UCSD-AML1 (cell line): ENCODE data around the gene CDH23.
"Not testable (repeated sequence)": the region's sequence is repeated elsewhere in the genome, so short reads cannot be mapped to it uniquely, and the experiment has no call there.

Experiments used
- DNase-seq: peaks from one replicate; lab custom pipeline; 2025; ENCODE audit not compliant: unreplicated experiment; lab: John Stamatoyannopoulos, UW

The CDH23 gene

DNA sequence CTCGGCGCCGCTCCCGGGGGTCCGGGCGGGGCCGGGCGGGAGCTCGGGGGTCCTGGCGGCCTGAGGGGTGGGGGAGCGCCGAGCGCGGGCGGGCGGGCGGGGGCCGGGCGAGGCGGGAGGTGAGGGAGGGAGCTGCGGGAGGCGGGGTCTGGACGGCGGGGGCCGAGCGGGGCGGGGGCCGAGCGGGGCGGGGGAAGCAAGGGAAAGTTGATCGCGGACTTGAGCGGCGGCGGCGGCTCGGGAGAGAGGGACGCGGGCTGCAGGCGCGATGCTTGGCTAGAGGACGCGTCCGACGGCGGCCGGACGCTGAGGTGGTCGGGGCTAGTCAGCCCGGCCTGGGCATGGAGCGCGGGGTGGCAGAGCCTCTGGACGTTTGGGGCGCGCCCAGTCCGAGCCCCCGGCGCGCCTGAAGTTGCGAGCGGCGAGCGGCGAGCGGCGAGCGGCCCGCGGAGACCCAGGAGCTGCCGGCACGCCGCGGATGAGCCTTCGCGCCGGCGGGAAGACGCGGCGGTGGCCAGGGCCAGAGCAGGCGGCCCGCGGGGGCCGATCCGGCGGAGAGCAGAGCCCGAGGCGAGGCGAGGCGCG, at the start of gene CDH23:
CDH23 (plus strand) TSS at position 210 of the 585 bp plus-strand sequence. CDS start 42,912 bp downstream, outside the sequence.
- peak; percentile 50 for DNase-seq

DNA sequence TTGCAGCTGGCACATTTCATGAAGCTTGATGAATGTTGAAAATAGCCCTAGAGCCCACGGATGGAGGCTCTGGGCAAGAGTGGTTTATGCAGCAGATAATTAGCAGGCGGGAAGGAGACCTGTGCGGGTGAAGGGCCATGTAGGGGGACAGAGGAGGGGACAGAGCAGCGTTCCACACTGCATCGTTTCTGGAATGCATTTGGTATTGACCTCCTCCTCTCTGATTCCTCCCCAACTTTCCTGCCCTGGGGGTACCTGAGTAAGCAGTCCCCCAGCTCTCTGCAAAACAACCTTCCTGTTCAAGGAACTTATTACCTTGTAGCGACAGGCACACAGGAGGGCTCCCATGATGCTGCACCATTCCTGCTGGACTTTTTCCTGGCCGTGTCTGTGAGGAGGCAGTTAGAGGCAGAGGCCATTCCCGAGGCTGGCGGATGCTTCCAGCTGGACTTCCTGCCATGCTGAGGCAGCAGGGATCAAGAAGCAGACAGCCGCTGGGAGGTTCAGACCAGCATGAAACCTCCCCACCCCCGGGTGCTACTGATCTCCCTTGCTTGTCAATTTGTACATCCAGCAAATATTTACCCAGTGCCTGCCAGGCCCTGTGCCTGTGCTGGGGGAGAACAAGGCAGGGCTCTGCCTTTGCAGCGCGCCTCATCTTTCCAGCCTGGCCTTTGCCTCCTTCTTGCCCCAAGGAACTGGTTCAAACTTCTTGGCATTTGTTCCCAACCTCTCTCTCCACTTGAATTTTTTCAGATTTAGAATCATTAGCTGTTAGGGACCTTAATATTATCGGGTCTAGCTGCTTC, 48.9 kb upstream of the CDH23 start:
- DNase-seq, result no peak

DNA sequence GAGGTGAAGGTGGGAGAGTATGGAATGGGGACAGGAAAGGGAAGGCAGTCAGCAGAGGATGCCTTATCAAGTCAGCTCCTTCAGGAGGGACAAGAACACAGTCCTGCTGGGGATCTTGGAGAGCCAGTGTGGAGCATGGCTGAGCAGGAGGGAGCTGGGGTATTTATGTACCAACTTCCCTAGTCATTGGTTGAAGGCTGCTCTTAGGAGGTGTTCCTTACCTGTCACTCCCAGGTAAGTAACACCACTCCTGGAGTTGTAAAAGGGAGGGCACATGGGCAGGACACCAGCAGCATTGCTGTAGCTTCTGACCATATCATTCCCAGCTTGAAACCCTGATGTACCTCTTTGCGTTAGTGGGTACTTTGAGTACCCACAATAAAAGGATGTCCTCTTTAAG, 47.9 kb upstream of the CDH23 start:
- no peak for DNase-seq

DNA sequence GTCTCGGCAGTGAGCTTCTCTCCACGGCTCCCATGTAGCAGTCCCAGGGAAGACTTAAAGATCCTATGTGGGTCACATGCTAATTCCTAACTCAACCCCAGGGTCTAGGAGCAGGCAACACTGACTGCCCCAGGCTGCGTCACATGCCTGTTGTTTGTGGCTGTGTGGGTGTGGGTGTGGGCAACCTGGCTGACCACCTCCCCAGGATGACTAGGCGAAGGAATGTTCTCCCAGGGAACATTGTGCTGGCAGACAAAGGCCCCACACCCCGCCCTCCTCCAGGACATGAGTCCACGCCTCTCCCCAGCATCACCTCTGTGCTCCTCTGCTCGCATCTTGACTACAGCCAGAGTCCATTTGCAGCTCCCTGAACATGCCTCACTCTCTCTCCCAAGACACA, 47.3 kb upstream of the CDH23 start:
- no peak for DNase-seq

DNA sequence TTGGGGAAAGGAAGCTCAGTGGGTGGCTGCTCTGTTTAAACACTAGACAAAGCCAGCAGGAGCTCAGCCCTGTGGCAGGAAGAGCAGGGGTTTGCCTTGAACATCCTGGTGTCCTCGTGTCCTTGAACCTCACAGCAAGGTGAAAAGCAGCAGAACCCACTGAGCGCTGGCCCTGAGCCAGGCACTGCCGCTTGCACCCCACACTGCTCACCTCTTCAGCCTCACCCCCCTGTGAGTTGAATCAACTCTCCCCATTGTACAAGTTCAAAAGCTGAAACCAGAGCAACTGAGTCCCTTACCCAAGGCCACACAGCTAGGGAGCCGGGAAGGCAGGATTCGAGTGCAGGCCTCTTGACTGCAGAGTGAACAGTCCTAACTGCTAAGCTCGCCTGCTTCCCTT, 45.6 kb upstream of the CDH23 start:
- DNase-seq, result no peak

DNA sequence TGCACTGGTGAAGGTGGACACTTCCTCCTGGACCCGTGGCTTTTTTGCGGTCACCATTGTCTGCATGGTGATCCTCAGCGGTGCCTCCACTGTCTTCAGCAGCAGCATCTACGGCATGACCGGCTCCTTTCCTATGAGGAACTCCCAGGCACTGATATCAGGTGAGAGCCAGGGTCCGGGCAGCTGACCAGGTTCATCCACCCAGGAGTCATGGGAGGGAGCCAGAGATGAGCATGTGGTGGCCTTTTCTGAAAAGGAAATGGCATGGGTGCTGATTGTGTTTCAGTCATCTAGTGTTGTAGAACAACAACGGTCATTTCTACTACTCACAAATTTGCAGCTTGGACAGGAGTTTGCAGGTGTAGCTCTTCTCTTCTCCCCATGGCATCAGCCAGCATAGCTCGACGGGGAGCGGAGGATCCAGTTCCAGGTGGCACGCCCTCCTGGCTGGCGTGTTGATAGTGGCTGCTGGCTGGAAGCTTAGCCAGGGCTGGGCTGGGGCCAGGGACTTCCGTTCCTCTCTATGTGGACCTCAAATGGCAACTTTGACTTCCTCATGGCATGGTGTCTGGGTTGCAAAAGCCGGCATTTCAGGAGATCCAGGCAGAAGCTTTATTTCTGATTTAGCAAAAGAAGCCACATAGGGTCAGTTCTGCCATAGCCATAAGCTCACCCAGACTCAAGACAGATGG, 44.9 kb upstream of the CDH23 start:
- no peak for DNase-seq

DNA sequence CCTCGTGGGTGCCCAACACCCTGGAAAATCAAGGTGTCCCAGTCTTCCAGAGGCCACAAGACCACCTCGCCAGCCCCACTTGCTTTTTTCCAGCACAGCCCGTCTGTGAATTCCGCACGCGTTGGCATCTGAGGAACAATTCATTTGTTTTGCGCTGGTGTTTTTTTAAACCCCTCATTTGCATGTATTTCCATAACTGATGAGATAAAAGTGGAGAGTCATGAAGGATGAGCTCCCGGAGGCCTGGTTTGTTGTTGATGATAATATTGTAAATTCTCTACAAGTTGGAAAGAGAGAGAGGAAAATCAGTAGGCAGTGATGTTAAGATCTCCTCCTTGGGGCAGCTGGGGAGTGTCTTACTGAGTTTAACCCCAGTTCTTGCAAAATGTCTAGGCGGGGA, 43.1 kb upstream of the CDH23 start:
- DNase-seq, result no peak

DNA sequence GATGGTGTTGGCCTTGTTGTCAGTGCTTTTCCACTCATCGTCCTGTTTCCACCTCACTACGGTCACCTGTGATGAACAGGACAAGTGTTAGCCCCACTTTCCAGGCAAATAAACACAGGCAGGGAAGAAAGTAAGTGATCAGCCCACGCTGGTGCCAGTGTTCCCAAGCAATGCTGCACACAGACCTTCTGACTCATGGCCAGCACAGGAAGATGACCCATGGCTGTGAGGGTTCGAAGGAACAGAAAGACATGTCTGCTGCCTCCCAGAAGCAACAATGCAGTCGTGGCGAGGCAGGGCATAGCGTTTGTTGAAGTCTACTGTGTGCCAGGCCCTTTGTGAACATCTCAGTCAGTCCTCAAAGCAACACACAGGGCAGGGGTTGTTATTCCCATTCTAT, 41.9 kb upstream of the CDH23 start:
- DNase-seq, result no peak

DNA sequence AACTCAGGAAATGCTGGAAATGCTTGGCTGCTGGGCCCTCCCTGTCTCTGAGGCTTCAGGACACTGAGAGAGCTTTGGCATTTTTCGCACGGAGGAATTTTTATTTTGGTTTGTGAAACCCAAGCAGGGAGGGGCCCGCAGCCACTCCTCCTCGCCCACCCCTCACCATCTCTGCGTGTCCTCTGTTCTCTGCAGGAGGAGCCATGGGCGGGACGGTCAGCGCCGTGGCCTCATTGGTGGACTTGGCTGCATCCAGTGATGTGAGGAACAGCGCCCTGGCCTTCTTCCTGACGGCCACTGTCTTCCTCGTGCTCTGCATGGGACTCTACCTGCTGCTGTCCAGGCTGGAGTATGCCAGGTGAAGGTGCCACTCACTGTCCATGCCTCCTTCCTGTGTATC, 40.8 kb upstream of the CDH23 start:
- no peak for DNase-seq

DNA sequence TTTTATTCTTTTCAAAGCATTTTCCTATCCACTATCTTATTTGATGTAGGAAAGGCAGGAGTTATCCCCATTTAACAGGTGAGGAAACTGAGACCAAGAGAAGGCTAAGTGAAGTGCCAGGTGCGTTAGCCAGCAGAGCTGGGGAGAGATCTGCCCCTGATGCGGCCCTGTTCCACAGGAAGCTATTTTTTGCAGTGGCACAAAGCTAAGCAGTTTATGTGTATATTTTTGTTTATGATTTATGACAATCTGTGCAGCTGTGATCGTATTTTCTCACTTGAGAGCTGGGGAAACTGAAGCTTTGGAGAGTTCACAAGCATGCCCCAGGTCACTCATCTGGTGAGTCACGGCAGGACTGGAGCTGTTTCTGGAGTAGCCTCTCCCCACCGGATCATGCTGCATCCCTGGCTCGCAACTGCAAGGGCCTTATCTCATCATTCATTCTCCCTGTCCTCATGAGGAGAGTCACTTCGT, 38.9 kb upstream of the CDH23 start:
- no peak for DNase-seq

DNA sequence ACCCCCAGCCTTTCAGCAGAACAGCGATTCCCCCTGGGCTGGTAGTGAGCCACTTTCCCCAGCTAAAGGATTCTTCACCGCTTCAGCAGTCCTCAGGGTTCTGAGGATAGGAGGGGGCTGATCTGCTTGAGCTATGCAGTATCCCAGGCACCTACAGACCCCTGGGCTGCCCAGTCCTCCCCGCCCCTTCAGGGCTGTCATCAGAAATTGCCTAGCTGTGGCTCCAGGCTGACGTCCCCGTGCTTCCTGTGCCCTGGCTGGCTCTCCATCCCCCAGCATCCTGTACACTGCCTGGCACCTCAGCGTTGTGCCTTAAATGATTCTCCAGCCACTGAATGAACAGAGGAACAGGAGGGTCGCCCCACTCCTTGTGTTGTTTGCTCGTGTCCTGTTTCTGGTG, 38.4 kb upstream of the CDH23 start:
- DNase-seq, result peak; percentile 76

DNA sequence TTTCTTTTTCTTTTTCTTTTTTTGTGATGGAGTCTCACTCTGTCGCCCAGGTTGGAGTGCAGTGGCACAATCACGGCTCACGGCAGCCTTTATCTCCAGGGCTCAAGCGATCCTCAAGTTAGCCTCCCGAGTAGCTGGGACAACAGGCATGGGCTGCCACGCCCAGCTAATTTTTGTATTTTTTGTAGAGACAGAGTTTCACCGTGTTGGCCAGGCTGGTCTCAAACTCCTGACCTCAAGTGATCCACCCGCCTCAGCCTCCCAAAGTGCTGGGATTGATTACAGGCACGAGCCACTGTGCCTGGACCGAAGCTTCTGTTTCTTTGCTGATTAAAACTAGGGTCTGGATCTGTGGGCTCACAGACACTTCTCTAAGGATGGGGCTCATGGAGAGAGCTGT, 37.8 kb upstream of the CDH23 start:
- DNase-seq, result not testable (repeated sequence)

DNA sequence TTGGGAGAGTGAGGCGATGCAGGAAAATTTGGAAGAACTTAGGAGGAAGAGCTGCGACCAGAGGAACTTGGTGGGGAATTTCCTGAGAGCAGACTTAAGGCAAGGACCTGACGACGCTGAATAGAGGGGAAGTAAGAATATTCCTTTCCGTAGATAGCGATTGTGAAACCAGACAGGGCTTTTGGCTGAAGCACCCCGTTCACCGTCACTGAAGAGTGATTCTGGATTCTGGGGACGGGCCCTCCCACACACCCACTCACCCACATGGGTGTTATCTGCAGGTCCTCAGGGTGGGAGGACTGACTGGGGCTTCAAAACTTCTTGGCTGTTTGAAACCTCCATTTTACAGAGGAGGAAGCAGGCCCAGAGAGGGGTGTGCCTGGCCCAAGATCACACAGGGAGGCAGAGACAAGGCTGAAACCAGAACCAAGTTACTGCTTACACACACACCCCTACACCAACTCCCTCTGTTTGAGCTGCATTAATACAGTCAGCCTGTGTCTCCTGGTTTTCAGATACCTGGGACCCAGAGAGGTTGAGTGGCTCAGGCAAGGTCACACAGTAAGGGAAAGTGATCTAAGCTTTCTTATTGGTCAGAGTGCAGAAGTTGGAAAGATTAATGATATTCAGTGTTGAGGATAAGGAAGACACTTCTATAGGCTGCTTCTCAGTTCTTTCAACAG, 37.2 kb upstream of the CDH23 start:
- peak; percentile 56 for DNase-seq

DNA sequence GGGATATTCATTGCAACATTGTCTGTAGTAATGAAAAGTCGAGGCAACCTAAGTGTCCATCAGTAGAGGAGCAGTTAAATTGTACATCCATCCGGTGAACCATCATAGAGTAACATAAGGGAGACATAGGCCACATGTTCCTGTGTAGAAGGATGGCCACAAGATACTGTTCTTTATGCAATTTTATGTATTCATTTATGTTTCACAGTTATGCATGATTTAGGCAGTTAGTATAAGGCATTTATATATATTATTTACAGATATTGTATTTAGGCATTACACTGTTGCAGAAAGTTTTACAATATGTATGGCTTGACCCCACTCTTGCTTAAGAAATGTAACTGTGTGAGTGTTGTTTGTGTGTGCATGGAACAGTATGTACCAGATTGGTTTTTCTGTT, 36.0 kb upstream of the CDH23 start:
- DNase-seq, result no peak

DNA sequence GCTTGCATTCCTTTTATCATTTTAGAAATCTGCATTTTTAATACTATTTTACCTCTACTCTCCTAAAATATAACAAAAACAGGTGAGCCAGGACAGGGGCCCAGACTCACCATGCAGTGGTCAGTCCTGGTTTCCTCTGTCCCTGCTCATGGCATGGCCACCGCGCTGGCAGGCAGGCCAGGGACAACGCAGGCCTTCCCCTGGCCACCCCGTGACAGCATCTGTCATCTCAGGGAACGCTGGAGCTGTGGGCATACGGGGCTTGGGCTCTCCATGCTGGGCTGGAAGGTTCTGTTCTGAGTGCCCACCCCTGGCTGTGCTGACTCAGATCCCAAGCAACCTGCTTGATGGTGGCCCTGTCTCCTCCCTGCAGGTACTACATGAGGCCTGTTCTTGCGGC, 35.1 kb upstream of the CDH23 start:
- no peak for DNase-seq

DNA sequence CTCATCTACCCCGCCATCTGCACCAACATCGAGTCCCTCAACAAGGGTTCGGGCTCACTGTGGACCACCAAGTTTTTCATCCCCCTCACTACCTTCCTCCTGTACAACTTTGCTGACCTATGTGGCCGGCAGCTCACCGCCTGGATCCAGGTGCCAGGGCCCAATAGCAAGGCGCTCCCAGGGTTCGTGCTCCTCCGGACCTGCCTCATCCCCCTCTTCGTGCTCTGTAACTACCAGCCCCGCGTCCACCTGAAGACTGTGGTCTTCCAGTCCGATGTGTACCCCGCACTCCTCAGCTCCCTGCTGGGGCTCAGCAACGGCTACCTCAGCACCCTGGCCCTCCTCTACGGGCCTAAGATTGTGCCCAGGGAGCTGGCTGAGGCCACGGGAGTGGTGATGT, 34.6 kb upstream of the CDH23 start:
- DNase-seq, result no peak

DNA sequence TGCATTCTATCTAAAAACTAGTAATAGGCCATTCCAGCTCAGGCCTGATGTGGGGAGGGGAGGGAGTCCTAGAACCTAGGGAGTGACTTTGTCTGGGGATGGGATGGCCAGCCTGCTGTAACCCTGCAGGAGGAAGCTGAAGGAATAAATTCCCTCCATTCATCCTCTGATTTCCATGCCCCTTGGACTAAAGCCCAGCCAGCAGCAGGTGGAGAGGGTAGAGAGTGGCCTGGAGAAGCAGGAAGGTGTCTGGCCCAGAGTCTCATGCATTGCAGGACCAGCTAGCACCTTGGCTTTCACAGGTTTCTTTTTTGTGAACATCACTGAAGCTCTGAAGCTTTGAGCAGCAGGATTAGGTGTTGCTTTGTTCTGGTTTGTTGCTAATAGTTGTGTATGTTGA, 32.8 kb upstream of the CDH23 start:
- no peak for DNase-seq

DNA sequence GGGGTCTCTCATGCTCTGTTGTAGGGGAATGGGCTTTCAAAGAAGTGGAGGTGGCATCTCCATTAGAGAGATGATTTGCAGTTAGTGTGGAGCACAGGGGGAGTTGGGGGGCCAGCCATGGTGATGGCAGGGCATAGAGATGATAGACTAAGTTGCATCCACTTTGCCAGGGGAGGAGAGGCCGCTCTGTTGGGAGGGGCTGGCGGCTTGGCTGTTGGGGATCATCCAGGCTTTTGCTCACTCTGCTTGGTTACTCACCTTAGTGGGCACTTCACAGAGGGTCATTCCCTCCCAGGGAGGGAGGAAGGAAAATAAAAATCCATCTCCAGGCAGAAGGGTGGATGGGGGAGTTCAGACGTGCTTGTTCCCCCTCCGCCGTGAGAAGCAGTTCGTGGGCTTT, 31.4 kb upstream of the CDH23 start:
- DNase-seq, result no peak

DNA sequence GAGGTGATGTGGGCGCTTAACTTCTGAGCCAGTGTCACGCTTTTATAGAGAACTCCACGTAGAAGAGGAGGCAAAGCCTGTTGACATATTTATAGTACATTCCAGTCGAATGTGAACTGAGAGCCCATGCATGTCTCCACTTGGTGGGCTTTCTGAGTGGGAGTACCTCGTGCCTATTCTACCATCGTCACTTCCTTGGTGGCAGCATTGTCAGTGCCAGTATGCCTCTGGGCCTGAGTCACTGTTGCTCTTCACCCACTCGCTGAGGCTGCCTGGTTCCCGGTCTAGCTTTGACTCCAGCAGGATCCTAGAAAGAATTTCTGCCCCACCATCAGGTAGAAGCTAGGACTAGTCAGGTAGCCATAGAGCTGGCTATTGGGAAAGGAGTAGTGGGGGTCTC, 30.0 kb upstream of the CDH23 start:
- no peak for DNase-seq

DNA sequence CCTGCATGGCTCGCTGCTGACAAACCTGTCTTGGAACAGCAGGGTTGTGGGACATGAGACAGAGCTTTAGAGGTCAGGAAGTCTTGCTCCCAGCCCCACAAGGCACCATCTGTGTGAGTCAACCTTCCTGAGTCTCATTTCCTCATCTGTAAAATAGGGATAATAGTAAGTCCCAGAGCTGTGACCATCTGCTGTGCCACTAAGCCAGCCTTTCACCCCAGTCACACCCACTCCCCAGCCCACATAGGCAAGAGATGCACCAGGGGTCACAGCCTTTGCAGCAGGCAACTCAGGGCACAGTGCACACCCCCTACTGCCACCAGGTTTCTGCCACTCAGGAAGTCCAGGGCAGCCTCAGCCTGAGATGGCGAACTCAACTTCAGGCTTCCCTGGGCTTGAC, 29.4 kb upstream of the CDH23 start:
- peak; percentile 43 for DNase-seq

DNA sequence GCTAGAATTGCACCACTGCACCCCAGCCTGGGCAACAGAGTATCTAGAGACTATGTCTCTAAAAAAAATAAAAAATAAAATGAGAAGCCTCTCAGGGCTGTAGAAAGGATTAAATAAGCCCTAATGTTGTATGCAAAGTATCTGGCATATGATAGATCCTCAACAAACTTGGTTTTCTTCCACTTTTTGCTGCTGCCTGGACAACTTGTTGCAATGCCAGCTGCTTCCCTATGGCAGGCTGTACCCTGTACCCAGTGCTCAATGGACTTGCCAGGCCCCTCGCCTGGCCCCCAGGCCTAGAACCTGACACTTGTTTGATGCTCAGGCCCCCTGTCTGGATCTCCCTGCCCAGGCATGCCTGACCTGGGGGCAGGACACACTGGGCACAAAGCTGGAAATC, 28.5 kb upstream of the CDH23 start:
- DNase-seq, result no peak

DNA sequence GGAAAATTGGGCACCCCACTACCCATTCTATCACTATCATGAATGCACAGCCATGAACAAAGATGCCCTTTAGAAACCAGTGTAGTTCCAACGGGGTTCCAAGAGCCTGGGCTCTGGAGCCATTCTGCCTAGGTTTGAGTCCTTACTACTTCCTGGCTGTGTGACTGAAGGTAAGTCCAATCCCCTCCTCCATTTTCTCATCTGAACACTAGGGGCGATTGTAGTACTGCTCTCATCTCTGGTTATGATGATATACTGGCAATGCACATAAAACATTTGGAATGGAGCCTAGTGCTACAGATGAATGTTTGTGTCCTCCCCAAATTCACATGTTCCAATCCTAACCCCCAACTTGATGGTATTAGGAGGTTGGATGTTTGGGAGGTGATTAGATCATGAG, 28.1 kb upstream of the CDH23 start:
- no peak for DNase-seq
